ENCODE results near the gene CFLAR. TPM values are rescaled to one million over a fixed set of nuclear protein-coding genes. Genes with fewer than 3 reads are reported as not detected.

Gene CFLAR
- total and polyA plus RNA-seq, 2 of the 4 experiments (the other 2 are of a cell fraction) = 29.2 to 59.9 TPM

DNA sequence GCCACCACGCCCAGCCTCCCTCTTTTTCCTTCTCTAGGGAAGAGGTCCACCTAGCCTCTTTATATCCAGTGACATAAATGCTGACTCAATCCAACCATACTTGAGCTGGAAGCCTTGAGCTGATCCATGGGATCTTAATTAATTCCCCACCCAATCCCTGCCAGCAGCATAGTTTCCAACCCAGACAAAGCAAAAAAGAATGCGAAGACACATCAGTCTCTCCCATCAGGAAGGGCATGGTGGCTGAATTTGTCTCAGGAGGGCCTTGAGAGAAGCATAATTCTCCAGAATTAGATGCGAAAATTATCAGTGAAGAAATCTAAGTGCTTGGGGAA lies 89.5 kb downstream of the CFLAR start:
- POLR2A ChIA-PET (ENCODE audit: unreplicated experiment) = no interaction called here
- Histone ChIP-seq H3K18ac (ENCODE audit: low read depth, low read length) (no peak overlapping the region), H4K20me1 (ENCODE audit: insufficient read depth, low read length) (no peaks in the 10 kb centered on the region), H3K9me3 (ENCODE audit: control insufficient read depth, insufficient read depth, low read length) (no peaks in the 10 kb centered on the region), H3K4ac (ENCODE audit: low read depth, low read length) (no peak overlapping the region), H2AFZ (replicated peaks; ENCODE audit: low read length, poor library complexity) (no peak overlapping the region), H3K27me3 (ENCODE audit: control insufficient read depth, insufficient read depth, low read length) (peaks cover 3% of the 10 kb centered on the region), H2BK15ac (ENCODE audit: low read depth, low read length) (no peak overlapping the region), H2BK20ac (ENCODE audit: low read depth, low read length) (no peak overlapping the region), H2BK120ac (ENCODE audit: low read depth, low read length) (no peak overlapping the region), H3K23ac (ENCODE audit: low read depth, low read length) (peak overlapping the region; percentile 54; the same call in 1 of the 2 replicates), H3K27ac (ENCODE audit: insufficient read depth, low read length) (no peak overlapping the region), H3K79me1 (ENCODE audit: low read depth in 1 of 2, low read length in 2 of 2) (no peaks in the 10 kb centered on the region), H3K14ac (replicated peaks; ENCODE audit: low read depth, low read length) (no peak overlapping the region), H4K5ac (ENCODE audit: low read depth, low read length) (no peak overlapping the region), H3K9ac (ENCODE audit: low read depth, low read length) (no peak overlapping the region), H3K9me1 (ENCODE audit: insufficient read depth, low read length) (no peaks in the 10 kb centered on the region), H4K91ac (ENCODE audit: insufficient read depth, low read depth, low read length) (no peak overlapping the region), H3K36me3 (ENCODE audit: control insufficient read depth, insufficient read depth, low read length) (no peaks in the 10 kb centered on the region), H4K8ac (ENCODE audit: low read depth in 2 of 2, low read length in 2 of 2) (no peak overlapping the region), H3K56ac (ENCODE audit: extremely low read depth, insufficient read depth, low read length) (no peak overlapping the region), H3K4me2 (ENCODE audit: low read depth, low read length) (no peak overlapping the region), H3K4me1 (ENCODE audit: control insufficient read depth, insufficient read depth, low read length) (no peaks in the 10 kb centered on the region), H3K4me3 (ENCODE audit: insufficient read depth, low read depth, low read length) (no peak overlapping the region), H2AK5ac (ENCODE audit: low read depth, low read length) (no peak overlapping the region), H2AK9ac (replicated peaks; ENCODE audit: low read depth, low read length, poor library complexity) (no peak overlapping the region), H2BK5ac (ENCODE audit: low read depth, low read length, poor library complexity, severe bottlenecking) (no peak overlapping the region)
- TF ChIP-seq RAD21 (IDR thresholded peaks at IDR 0.05; ENCODE audit: low read length) (no peak), MAZ (IDR thresholded peaks at IDR 0.05; ENCODE audit: borderline replicate concordance, low read depth, low read length) (no peak), MAFK (IDR thresholded peaks at IDR 0.05; ENCODE audit: low read depth, low read length) (no peak), MXI1 (IDR thresholded peaks at IDR 0.05; ENCODE audit: borderline replicate concordance, low read depth, low read length) (no peak), FOS (IDR thresholded peaks at IDR 0.05; ENCODE audit: low read depth, low read length) (no peak), CEBPB (IDR thresholded peaks at IDR 0.05; ENCODE audit: low read depth, low read length) (no peak)
- TF ChIP-seq, protein P1, sequence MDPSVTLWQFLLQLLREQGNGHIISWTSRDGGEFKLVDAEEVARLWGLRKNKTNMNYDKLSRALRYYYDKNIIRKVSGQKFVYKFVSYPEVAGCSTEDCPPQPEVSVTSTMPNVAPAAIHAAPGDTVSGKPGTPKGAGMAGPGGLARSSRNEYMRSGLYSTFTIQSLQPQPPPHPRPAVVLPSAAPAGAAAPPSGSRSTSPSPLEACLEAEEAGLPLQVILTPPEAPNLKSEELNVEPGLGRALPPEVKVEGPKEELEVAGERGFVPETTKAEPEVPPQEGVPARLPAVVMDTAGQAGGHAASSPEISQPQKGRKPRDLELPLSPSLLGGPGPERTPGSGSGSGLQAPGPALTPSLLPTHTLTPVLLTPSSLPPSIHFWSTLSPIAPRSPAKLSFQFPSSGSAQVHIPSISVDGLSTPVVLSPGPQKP (IDR thresholded peaks at IDR 0.05; ENCODE audit: borderline replicate concordance, low read depth, low read length) = no peak
- CTCF ChIA-PET = interaction anchor here (1.0 kb wide), 1 partner anchor 26 kb away, joined by 3 read pairs; no protein-coding TSS in a partner anchor
- dilution Hi-C loops (cut with HindIII; ENCODE audit: low sequenced_read_pairs, unreplicated experiment) (no loop called here), intact Hi-C loops (cut with micrococcal nuclease) (no loop called here), in situ Hi-C loops (cut with MboI; ENCODE audit: low sequenced_read_pairs) (no loop called here)
- DNase-seq = no peak
- ATAC-seq (ENCODE audit: low read depth) = no peak
- no CpG with 5 or more reads among the region's 3 CpGs for WGBS, 2 experiments (ENCODE audit: extremely low coverage in 2 of 2, insufficient read length in 1 of 2)
- no TSS peak for BruUV-seq (replicated peaks)

Measured in IMR-90 (cell line).